Endodermal cell (in vitro differentiated cells): ENCODE data around the gene ST3GAL4. TPM values are rescaled to one million over a fixed set of nuclear protein-coding genes. Genes with fewer than 3 reads are reported as not detected.
"Not testable (repeated sequence)": the region's sequence is repeated elsewhere in the genome, so short reads cannot be mapped to it uniquely, and the experiment has no call there.

ENCODE experiments used
- DNase-seq: peaks from one replicate; pipeline ENCODE4 v3.0.0-alpha.2; 2017
- H3K27ac ChIP-seq: 2 replicates; pipeline ENCODE4 v1.5.1; 2013; ENCODE audit warnings: mild to moderate bottlenecking, low read depth, low read length, moderate library complexity
- H3K27me3 ChIP-seq: 2 replicates; pipeline ENCODE4 v1.6.1; 2013; ENCODE audit warnings: mild to moderate bottlenecking, low read length, moderate library complexity; ENCODE audit not compliant: insufficient read depth, control insufficient read depth, poor library complexity, severe bottlenecking
- H3K36me3 ChIP-seq: 2 replicates; pipeline ENCODE4 v1.7.0; 2013; ENCODE audit warnings: mild to moderate bottlenecking, low read length, moderate library complexity; ENCODE audit not compliant: control insufficient read depth, insufficient read depth
- H3K4me1 ChIP-seq: one replicate; pipeline ENCODE4 v1.7.0; 2013; ENCODE audit warnings: low read length; ENCODE audit not compliant: control insufficient read depth, insufficient read depth
- H3K4me3 ChIP-seq: 2 replicates; pipeline ENCODE4 v1.5.1; 2013; ENCODE audit warnings: mild to moderate bottlenecking, low read length, moderate library complexity
- H3K9ac ChIP-seq: 2 replicates; pipeline ENCODE4 v1.6.1; 2013; ENCODE audit warnings: mild to moderate bottlenecking, low read length, moderate library complexity; ENCODE audit not compliant: poor library complexity, severe bottlenecking; ENCODE audit errors: extremely low read depth
- H3K9me3 ChIP-seq: 2 replicates; pipeline ENCODE4 v1.6.1; 2013; ENCODE audit warnings: mild to moderate bottlenecking, low read length, moderate library complexity; ENCODE audit not compliant: control insufficient read depth
- H3K27ac Mint-ChIP-seq: 2 replicates; pipeline ENCODE4 v1.8.0; 2020; ENCODE audit warnings: mixed read lengths
- H3K27me3 Mint-ChIP-seq: 2 replicates; pipeline ENCODE4 v1.8.0; 2021; ENCODE audit warnings: mild to moderate bottlenecking, mixed read lengths; ENCODE audit not compliant: insufficient read depth
- H3K36me3 Mint-ChIP-seq: 2 replicates; pipeline ENCODE4 v1.8.0; 2020; ENCODE audit warnings: low read depth, mixed read lengths
- H3K4me1 Mint-ChIP-seq: 2 replicates; pipeline ENCODE4 v1.8.0; 2020; ENCODE audit warnings: mixed read lengths
- H3K4me3 Mint-ChIP-seq: 2 replicates; pipeline ENCODE4 v1.8.0; 2020; ENCODE audit warnings: mild to moderate bottlenecking, moderate library complexity, mixed read lengths
- H3K9me3 Mint-ChIP-seq: 2 replicates; pipeline ENCODE4 v1.8.0; 2020; ENCODE audit warnings: mild to moderate bottlenecking, mixed read lengths
- WGBS, 2 experiments: methylation state at CpG; one replicate each; pipeline versions ENCODE4 v1.1.5 to v1.1.7; 2013; ENCODE audit warnings: missing lambda C conversion rate in 2 of 2, mixed read lengths in 1 of 2; ENCODE audit not compliant: insufficient coverage in 1 of 2, insufficient read length in 1 of 2; 5-methylcytosine and 5-hydroxymethylcytosine counted together
- total RNA-seq, 2 donors: library from RNA; stranded (reverse); fragmentation: NEBNext Ultra II Directional in 1 of 2; extraction: Animal tissue kit (Norgen Biotek cat#: 25700) in 1 of 2; gene quantifications; 2 replicates in 1 of 2; 3 replicates in 1 of 2; pipeline ENCODE4 v1.2.1, GENCODE V29; 2021
- TF ChIP-seq, protein P1 (sequence below): fragments of 200-600 bp; sonication (generic); conservative IDR thresholded peaks from 2 replicates; pipeline ENCODE4 v1.5.0; 2021; ENCODE audit warnings: antibody characterized with exemption, mild to moderate bottlenecking

Gene ST3GAL4
- total RNA-seq, 2 donors from 2014 or later: 16.5 to 21.5 TPM

DNA sequence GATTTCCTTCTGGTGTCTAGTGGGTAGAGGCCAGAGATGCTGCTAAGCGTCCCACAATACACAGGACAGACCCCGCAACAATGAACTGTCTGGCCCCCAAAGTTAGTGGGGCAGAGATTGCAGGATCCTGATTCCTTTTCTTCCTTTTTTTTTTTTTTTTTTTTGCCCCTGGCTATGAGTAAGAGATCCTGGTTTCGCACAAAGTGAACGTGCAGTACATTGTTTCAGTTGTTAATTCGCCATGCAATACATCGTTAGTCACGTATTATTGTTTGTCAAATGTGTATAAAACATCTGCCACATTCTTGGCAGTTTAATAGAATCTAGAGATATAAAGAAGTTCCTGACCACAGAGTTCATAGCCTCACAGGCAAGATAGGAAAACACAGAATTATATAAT, 20.2 kb downstream of the ST3GAL4 start:
- H3K4me3 Mint-ChIP-seq: no peak overlapping the region
- H3K4me1 Mint-ChIP-seq: peaks cover 15% of the 10 kb centered on the region
- Histone ChIP-seq H3K4me3 (no peak overlapping the region), H3K36me3 (no peaks in the 10 kb centered on the region), H3K9me3 (no peaks in the 10 kb centered on the region), H3K27ac (no peak overlapping the region), H3K4me1 (no peaks in the 10 kb centered on the region), H3K27me3 (no peaks in the 10 kb centered on the region), H3K9ac (no peak overlapping the region)
- no peak for DNase-seq
- WGBS, 2 experiments: 93 to 94% methylated on average over 5 to 7 of the region's 7 CpGs
- H3K9me3 Mint-ChIP-seq: no peaks in the 10 kb centered on the region
- H3K36me3 Mint-ChIP-seq: no peaks in the 10 kb centered on the region
- no peaks in the 10 kb centered on the region for H3K27me3 Mint-ChIP-seq
- TF ChIP-seq, protein P1, sequence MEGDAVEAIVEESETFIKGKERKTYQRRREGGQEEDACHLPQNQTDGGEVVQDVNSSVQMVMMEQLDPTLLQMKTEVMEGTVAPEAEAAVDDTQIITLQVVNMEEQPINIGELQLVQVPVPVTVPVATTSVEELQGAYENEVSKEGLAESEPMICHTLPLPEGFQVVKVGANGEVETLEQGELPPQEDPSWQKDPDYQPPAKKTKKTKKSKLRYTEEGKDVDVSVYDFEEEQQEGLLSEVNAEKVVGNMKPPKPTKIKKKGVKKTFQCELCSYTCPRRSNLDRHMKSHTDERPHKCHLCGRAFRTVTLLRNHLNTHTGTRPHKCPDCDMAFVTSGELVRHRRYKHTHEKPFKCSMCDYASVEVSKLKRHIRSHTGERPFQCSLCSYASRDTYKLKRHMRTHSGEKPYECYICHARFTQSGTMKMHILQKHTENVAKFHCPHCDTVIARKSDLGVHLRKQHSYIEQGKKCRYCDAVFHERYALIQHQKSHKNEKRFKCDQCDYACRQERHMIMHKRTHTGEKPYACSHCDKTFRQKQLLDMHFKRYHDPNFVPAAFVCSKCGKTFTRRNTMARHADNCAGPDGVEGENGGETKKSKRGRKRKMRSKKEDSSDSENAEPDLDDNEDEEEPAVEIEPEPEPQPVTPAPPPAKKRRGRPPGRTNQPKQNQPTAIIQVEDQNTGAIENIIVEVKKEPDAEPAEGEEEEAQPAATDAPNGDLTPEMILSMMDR: no peak
- H3K27ac Mint-ChIP-seq: no peak overlapping the region

DNA sequence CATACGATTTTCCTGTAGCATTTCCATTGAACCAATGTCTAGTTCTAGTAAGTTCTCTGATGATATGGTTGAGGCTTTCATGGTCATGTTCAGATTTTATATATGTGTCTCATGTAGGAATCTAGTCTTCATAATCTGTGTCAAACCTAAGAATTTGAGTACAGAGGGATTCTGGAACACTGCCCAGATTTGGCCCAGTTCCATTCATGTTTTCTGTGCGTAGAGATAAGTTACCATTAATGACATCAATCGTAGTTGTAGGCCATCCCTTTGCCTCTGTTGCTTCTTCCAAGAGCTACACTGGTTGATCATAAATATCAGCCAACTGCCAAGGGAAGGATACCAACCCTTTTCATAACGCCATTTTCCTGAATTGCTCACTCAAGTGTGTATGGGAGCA, 23.3 kb downstream of the ST3GAL4 start:
- Histone ChIP-seq H3K27me3 (no peaks in the 10 kb centered on the region), H3K36me3 (no peaks in the 10 kb centered on the region), H3K4me1 (no peaks in the 10 kb centered on the region), H3K9me3 (no peaks in the 10 kb centered on the region), H3K27ac (no peak overlapping the region), H3K9ac (no peak overlapping the region), H3K4me3 (no peak overlapping the region)
- no peaks in the 10 kb centered on the region for H3K9me3 Mint-ChIP-seq
- peaks cover 7% of the 10 kb centered on the region for H3K4me1 Mint-ChIP-seq
- no peak overlapping the region for H3K27ac Mint-ChIP-seq
- WGBS, 2 experiments: 91 to 96% methylated on average over 3 to 4 of the region's 4 CpGs
- H3K4me3 Mint-ChIP-seq: no peak overlapping the region
- DNase-seq: no peak
- TF ChIP-seq, protein P1: no peak
- no peaks in the 10 kb centered on the region for H3K27me3 Mint-ChIP-seq
- no peaks in the 10 kb centered on the region for H3K36me3 Mint-ChIP-seq

DNA sequence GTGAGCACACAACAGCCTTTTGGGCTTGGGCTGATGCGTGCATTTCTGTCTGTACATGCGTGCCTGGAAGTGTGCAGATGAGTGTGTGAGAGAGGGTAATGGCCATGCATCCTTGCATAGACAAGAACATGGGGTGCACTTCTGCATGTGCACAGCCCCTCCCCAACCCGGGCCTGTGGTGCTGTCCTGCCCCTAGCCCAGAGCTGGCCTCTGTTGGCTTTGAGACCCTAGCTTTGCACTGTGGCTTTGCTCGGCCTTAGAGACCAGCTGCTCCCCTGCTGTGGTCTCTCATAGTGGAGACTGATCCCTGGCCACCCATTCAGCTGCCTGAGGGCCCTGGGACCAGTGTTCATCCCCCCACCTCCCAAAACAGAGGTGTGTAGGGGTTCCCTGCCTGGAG, 25.4 kb downstream of the ST3GAL4 start:
- H3K4me1 ChIP-seq: no peaks in the 10 kb centered on the region
- no peak overlapping the region for H3K4me3 Mint-ChIP-seq
- TF ChIP-seq, protein P1: no peak

DNA sequence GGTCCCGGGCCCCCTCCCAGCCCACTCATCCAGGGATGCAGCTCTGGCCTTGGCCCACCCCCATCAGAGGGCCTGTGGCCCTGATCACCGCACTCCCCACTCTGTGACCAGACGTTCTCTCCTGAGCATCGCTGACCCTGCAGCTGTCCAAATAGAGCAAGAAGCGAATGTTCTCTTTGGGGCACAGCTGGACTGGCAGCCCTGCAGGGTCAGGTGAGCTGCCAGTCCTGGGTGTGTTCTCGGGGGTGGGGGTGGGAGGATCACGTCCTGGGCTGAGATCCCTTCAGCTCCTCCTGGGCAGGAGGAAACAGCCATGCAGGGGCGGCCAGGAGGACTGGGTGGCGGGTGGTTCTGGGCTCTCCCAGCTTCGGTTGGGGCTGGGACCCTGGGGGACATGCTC, 26.5 kb downstream of the ST3GAL4 start:
- DNase-seq, H3K4me3 Mint-ChIP-seq: not testable (repeated sequence)

More for the DNA sequence above, 25.4 kb downstream of the ST3GAL4 start:
- no peaks in the 10 kb centered on the region for H3K9me3 Mint-ChIP-seq
- no peak for DNase-seq
- no peak overlapping the region for H3K27ac Mint-ChIP-seq
- no peaks in the 10 kb centered on the region for H3K27me3 Mint-ChIP-seq
- H3K9me3 ChIP-seq: no peaks in the 10 kb centered on the region
- H3K4me1 Mint-ChIP-seq: peaks cover 8% of the 10 kb centered on the region
- H3K27ac ChIP-seq: no peak overlapping the region
- H3K9ac ChIP-seq: no peak overlapping the region
- H3K36me3 Mint-ChIP-seq: no peaks in the 10 kb centered on the region
- H3K27me3 ChIP-seq: no peaks in the 10 kb centered on the region
- no peaks in the 10 kb centered on the region for H3K36me3 ChIP-seq
- WGBS, 2 experiments: 87 to 90% methylated on average over 3 to 4 of the region's 4 CpGs
- no peak overlapping the region for H3K4me3 ChIP-seq

DNA sequence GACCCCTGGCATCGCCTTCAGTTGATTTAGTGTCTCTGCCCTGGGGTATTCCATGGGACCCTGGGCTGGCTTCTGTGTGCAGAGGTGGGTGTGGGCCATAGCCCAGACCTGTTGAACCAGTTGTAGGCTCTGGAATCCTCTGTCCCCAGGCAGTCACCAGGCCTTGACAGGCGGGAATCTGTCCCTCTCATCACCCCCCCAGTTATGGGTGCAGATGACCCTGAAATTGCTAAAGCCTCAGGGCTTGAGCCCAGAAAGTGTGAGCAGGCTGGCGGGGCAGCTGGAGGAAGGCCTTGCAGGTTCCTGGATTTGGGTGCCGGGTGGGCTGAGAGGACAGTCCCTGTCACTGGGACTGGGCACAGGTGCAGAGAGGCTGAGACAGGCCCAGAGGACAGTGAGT, 27.2 kb downstream of the ST3GAL4 start:
- not testable (repeated sequence) for H3K27ac ChIP-seq, H3K27me3 Mint-ChIP-seq, H3K4me3 Mint-ChIP-seq, H3K36me3 Mint-ChIP-seq, H3K27ac Mint-ChIP-seq, H3K9me3 Mint-ChIP-seq, H3K4me1 ChIP-seq, DNase-seq, H3K9ac ChIP-seq, H3K27me3 ChIP-seq, H3K36me3 ChIP-seq, H3K4me3 ChIP-seq, H3K9me3 ChIP-seq
- WGBS, 2 experiments: 88% methylated on average over 4 of the region's 4 CpGs; no CpG with 5 or more reads in 1 of the 2 experiments
- H3K4me1 Mint-ChIP-seq: peaks cover 22% of the 10 kb centered on the region

More for the DNA sequence above, 26.5 kb downstream of the ST3GAL4 start:
- H3K27me3 Mint-ChIP-seq, H3K36me3 Mint-ChIP-seq, H3K9me3 Mint-ChIP-seq, H3K9me3 ChIP-seq, H3K36me3 ChIP-seq, H3K27ac ChIP-seq, H3K9ac ChIP-seq, H3K4me3 ChIP-seq, H3K27ac Mint-ChIP-seq, H3K4me1 ChIP-seq, H3K27me3 ChIP-seq: not testable (repeated sequence)
- WGBS, 2 experiments: 100% methylated on average over 5 of the region's 10 CpGs; no CpG with 5 or more reads in 1 of the 2 experiments
- peaks cover 19% of the 10 kb centered on the region for H3K4me1 Mint-ChIP-seq
